Measurements from ENCODE around the gene DNAJC3.

Gene DNAJC3, protein sequence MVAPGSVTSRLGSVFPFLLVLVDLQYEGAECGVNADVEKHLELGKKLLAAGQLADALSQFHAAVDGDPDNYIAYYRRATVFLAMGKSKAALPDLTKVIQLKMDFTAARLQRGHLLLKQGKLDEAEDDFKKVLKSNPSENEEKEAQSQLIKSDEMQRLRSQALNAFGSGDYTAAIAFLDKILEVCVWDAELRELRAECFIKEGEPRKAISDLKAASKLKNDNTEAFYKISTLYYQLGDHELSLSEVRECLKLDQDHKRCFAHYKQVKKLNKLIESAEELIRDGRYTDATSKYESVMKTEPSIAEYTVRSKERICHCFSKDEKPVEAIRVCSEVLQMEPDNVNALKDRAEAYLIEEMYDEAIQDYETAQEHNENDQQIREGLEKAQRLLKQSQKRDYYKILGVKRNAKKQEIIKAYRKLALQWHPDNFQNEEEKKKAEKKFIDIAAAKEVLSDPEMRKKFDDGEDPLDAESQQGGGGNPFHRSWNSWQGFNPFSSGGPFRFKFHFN

DNA sequence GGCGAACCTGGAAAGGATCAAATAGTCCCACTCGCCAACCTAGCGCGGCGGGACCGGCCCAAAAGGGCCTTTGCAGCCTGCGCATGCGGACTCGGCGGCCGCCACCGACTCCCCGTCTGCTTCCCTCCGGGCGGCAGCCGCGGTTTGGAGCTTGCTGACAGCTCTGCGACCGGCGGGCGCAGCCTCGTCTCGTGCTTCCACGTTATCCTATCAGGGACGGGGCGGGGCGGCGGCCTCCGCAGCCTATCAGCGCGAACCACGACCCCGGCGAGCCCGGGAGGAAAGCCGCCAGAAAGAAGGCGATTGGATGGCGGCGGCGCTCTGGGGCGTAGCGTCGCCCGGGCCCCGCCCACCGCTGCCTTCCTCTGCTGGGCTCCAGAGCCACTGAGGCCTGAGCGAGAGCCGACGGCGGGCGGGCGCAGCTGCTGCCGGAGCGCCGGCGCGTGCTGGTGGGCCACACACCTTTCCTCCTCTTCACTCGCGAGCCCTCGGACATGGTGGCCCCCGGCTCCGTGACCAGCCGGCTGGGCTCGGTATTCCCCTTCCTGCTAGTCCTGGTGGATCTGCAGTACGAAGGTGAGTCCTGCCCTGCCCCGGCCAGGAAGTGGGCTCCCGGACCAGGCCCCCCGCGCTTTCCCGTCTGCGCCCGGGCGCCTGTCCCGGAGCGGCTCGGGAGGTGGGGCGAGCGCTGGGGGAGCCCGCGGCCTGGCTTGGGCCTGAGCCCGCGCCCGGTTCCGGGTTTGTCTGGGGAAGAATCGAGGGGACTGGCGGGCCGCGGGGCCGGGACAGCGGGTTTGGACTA lies at the start of gene DNAJC3:
Gene DNAJC3 (plus strand): TSS at position 378 of the 802 bp plus-strand sequence. CDS start 117 bp downstream, at position 495.
- in situ Hi-C loops (cut with HindIII; ENCODE audit: low pct_ligation_motif_present, low pct_unique_long_range_greater_than_20kb, low sequenced_read_pairs) = no loop called here
- DNase-seq = peak; percentile 94

DNA sequence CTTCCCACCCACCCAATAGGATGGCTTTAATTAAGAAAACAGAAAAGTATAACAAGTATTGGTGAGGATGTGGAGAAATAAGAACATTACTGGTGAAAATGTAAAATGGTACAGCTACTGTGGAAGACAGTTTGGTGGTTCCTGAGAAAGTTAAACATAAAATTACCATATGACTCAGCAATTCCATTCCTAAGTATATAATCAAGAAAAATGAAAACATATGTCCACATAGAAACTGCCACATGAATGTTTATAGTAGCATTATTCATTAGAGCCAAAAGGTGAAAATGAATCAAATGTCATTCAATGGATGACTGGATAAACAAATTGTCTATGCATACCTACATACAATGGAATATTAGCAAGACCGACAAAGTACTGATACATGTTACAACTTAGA lies 49.3 kb upstream of the DNAJC3 start:
- no peak for DNase-seq
- in situ Hi-C loops (cut with HindIII; ENCODE audit: low pct_ligation_motif_present, low pct_unique_long_range_greater_than_20kb, low sequenced_read_pairs) = no loop called here

DNA sequence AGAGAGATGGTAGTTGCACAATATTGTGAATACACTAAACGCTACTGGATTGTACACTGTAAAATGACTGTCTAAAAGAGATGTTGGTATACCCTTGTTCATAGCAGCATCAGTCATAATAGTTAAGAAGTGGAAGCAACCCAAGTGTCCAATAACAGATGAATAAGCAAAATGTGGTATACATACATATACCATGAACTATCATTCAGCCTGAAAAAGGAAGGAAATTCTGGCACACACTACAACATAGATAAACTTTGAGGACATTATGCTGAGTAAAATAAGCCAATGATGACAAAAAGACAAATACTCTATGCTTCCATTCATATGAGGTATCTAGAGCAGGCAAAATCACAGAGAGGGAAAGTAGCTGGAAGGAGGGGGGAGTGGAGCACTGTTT lies 48.5 kb upstream of the DNAJC3 start:
- in situ Hi-C loops (cut with HindIII; ENCODE audit: low pct_ligation_motif_present, low pct_unique_long_range_greater_than_20kb, low sequenced_read_pairs) = no loop called here
- no peak for DNase-seq

DNA sequence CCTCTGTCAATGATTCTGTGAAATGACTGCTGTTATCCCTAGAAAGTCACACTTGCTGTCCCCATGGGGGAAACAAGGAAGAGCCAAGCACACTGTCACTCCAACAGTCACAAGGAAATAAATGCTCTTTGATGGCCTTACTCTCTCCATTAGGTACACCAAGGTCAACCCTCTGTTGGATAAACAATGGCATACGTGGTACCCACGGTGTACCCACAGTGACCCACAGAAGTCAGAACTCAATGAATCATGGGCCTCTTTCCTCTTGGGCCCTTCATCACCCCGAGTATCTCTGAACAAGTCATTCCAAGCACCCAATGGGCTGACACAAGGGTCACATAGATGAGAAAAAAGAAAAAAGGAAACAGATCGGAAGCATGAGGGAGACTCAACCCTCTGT lies 47.9 kb upstream of the DNAJC3 start:
- in situ Hi-C loops (cut with HindIII; ENCODE audit: low pct_ligation_motif_present, low pct_unique_long_range_greater_than_20kb, low sequenced_read_pairs) = no loop called here
- DNase-seq = no peak

DNA sequence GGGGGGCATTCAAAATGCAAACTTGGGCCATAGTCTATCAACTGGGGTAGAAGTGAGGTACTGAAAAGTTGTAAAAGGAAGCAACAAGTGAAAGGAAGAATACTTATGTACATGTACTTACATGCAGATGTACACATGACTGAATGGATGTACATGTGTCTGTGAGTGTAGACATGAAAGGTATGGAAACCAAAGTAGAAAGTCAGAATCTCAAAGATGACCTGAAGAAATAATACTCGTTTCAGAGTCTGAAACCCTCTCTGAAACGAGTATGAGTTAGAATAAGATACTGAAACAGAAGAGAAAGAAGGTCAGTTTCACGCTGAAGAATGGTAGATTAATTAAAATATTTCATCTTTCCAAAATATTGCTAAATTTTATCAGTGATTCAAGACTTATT lies 46.3 kb upstream of the DNAJC3 start:
- in situ Hi-C loops (cut with HindIII; ENCODE audit: low pct_ligation_motif_present, low pct_unique_long_range_greater_than_20kb, low sequenced_read_pairs) = no loop called here
- no peak for DNase-seq

DNA sequence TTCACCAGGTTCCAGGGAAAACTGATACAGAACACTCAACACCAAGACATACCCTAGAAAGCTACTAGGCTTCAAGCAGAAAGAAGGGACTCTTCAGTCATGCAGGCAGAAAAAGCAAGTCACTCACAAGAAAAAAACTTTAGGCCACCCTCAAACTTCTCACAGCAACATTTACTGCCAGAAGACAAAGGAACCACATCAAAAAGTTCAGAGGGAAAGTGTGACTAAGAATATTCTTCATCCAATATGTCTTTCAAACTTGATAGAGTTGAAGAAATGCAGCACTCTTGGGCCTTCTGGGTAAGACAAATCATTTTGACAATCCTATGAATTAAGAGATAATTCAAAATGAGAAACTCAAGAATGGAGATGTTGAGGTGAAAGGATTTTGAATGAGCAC lies 40.1 kb upstream of the DNAJC3 start:
- DNase-seq = no peak
- in situ Hi-C loops (cut with HindIII; ENCODE audit: low pct_ligation_motif_present, low pct_unique_long_range_greater_than_20kb, low sequenced_read_pairs) = no loop called here

DNA sequence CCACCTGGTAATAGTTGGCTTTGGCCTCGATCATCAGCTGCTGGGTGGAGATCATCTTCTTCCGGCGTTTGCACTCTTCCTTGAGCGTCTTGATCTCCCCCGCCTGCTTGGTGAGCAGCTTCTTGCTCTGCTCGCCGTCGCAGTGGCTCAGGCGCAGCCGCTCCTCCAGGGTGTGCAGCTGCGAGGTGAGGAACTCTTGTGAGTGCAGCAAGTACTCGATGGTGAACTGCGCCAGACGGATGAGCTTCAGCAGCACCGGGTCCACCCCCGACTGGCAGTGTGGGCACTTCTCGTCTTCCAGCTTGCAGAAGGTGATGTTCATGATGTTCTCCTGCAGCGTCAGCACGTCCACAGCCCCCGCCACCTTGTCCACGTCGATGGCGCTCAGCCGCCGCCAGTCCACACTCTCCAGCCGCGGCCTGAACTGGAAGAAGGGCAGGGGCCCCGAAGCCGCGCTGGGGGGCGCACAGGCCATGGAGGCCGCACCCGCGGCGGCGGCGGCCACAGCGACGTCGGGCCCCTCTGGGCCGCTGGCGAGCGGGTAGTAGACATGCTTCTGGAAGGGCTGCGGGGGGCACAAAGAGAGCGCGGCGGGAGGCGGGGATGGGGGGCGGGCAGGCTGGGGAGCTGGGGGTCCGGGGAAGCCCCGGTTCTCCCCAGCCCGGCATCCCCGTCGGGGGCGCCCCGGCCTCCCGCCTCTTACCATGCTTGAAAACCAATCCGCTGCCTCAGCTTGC lies 35.5 kb upstream of the DNAJC3 start:
- DNase-seq = no peak
- in situ Hi-C loops (cut with HindIII; ENCODE audit: low pct_ligation_motif_present, low pct_unique_long_range_greater_than_20kb, low sequenced_read_pairs) = no loop called here

DNA sequence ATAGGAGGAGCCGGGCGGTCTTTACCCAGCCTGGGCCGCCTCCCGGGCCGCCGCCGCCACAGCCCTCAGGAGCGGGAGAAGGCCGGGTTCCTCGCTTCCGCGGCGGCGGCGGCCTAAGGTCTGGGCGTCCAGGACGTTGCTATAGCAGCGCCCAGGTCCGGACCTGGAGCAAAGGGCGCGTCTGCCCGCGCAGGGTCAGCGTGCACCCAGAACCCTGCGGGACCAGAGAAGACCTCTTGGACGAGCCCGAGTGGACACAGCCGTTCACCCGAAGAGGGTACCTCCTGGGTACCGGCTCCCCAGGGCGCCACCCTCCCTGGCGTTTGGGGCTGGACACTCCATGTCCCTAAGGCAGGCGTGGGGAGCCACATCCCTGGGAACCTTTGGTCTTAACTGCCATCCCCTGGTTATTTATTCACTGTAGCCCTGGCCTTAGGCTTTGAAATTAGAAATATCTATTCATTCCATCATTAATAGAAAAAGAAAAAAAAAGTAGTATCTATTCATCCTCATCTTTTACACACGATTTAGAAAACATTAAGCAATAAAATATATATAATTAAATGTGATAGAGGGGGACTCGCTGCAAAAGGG lies 34.8 kb upstream of the DNAJC3 start:
- DNase-seq = no peak
- in situ Hi-C loops (cut with HindIII; ENCODE audit: low pct_ligation_motif_present, low pct_unique_long_range_greater_than_20kb, low sequenced_read_pairs) = no loop called here

DNA sequence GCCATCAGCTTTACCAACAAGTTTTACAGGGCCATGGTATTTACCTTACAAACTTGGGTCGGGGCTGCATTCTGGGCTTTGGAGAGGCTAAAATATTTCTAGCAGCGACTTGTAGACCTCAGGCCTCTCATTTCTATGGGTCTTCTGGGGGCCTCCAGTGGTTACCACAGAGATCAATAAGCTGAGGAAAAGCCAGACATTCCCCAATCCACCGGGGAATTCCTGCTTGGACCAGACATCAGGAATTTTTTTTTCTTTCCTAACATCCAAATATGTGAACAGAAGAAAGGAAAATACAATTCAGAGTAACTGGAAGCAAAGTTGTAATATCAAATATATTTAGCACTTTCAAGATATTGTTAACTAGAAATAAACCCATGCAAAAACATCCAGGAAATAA lies 33.9 kb upstream of the DNAJC3 start:
- no peak for DNase-seq
- in situ Hi-C loops (cut with HindIII; ENCODE audit: low pct_ligation_motif_present, low pct_unique_long_range_greater_than_20kb, low sequenced_read_pairs) = no loop called here

DNA sequence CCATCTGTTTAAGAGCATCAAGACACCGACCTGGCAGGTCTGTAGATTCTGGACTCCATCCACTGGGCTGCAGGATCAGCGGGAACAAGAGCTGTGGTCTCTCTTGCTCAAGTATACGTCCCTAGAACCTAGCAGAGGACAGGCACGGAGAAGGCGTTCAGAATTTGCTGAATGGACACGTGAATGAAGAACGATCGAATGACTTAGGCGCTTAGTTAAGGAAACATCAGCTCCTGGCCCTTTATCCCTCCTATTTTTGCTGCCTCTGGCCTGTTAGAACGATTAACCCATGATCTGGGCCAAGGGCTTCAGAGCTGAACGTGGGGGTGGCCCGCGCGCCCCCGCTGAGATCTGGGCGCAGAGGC lies 33.4 kb upstream of the DNAJC3 start:
- no peak for DNase-seq
- in situ Hi-C loops (cut with HindIII; ENCODE audit: low pct_ligation_motif_present, low pct_unique_long_range_greater_than_20kb, low sequenced_read_pairs) = no loop called here

DNA sequence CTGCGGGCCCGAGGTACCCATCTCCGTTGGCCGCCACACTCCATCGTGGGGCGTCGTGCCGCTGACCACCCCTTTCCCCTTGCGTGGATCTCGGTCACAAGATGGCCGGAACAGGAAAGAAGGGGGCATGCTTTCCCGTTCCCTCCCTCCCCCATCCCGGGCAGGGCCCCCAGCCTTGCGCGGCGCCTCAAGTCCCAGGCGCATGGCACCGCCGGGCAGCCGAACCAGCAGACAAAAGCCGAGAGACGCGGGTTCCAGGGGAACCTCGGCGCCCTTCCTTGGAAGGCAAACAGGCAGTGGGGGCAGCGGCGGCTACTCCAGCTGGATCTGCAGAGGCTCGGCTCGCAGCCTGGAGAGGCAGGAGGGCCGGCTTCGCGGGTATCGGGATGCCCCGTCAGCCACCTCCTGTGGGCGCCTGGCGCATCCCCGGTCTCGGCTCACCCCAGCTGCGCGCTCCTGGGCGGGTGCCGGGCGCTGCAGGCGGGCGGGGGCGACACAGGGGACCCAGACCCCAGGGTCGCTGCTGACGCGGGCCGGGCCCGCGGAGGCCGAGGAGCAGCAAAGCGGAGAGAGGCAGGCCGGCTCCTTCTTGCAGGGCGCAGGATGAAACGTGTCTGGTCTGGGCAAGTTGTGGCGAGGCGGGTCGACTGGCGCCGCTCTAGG lies 32.9 kb upstream of the DNAJC3 start:
- DNase-seq = no peak
- in situ Hi-C loops (cut with HindIII; ENCODE audit: low pct_ligation_motif_present, low pct_unique_long_range_greater_than_20kb, low sequenced_read_pairs) = no loop called here

DNA sequence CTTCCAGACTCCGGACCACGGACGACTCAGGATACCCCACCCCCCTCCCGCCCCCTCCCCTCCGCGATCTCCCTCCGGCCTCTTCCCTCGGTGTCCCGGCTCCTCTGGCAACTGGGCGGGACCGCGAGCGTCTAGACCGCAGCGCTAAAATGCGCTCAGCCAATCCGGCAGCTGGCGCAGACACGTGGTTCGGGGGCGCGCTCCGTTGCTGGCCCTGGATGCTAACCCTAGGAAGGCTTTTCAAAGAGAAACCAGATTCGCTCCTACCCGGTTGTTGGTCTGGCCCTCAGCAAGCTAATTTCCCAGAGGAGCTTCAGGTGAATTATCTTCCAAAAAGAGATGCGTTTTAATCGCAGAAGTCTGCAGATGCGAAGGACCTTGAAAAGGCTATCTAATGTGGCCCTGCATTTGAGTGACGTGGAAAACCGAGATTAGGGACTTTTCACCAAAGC lies 32.3 kb upstream of the DNAJC3 start, which contains the start of gene DZIP1:
Gene DZIP1 (minus strand): TSS at position 106 of the 452 bp plus-strand sequence. CDS start 2,677 bp downstream, outside the sequence.
- no peak for DNase-seq
- in situ Hi-C loops (cut with HindIII; ENCODE audit: low pct_ligation_motif_present, low pct_unique_long_range_greater_than_20kb, low sequenced_read_pairs) = no loop called here

DNA sequence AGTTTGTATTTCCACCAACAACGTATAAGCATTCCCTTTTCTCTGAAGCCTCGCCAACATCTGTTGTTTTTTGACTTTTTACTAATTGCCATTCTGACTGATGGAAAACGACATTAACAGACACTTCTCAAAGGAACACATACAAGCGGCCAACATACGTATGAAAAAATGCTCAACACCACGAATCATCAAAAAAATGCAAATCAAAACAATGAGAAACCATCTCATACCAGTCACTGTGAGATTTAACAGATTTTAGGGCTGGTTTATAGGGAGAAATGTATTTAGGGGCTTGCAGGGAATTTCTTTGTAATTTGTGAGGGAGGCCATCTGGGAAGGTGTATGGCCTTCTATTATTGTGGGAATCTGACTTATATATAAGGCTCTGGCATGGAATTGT lies 29.6 kb upstream of the DNAJC3 start:
- DNase-seq = no peak
- in situ Hi-C loops (cut with HindIII; ENCODE audit: low pct_ligation_motif_present, low pct_unique_long_range_greater_than_20kb, low sequenced_read_pairs) = no loop called here

DNA sequence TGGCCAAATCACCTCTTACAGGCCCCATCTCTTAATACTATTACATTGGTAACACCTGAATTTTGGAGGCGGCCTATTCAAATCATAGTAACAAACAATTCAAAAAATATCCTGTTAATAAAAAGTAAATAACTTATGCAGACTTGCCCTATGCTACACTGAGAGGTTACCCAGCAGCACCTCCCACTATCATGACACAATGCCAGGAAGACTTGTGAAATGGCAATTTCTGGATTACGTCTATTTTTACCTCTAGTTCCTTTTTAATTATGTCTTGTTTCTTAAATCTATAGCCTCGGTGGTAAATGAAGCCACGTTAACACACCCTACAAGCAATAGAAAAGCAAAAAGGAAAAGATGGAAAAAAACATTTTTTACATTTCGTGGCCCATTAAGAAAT lies 26.2 kb upstream of the DNAJC3 start:
- no peak for DNase-seq

DNA sequence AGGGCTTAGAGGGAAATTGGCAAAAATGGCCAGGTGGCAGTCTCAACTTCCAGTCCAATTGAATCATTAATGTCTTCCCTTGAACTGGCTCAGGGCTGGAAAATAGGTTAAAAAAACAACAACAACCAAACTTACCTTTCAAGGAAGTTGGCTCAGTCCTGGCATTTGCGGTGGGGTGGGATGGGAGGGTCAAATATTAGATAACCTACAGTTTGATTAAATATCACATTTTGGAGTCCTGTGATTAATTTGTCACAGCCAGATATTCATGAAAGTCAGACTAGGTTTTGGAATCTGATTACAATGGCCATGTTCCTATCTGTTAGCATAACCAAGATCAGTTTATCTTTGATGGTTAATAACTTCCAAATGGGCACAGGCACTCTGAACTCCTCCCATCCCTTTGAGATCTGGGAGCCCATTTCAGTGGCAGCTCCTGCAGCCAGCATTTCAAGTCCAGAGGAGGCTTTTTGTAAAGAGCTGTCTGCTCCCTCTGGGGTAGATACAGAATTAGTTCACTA lies 24.6 kb upstream of the DNAJC3 start:
- in situ Hi-C loops (cut with HindIII; ENCODE audit: low pct_ligation_motif_present, low pct_unique_long_range_greater_than_20kb, low sequenced_read_pairs) = no loop called here
- DNase-seq = no peak

More for the DNA sequence above, 26.2 kb upstream of the DNAJC3 start:
- in situ Hi-C loops (cut with HindIII; ENCODE audit: low pct_ligation_motif_present, low pct_unique_long_range_greater_than_20kb, low sequenced_read_pairs) = no loop called here

DNA sequence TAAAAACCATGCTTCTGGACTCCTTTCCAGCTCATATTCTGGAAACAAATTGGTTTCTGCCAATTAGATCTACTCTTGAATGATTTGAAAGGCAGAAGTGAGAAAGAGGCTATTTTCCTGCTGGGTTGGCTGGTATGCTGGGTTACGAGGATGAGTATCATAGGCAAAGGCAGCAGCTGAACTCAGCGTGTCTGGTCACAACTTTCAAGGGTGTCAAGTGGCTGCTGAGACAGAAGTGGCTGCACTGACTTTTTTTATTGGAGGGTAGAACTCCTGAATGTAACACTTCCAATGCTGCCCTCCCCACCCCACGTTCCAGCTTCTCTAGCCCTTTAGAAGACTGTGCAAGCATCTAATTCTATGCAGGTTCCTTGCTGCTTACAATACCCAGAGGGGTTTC lies 24.1 kb upstream of the DNAJC3 start:
- in situ Hi-C loops (cut with HindIII; ENCODE audit: low pct_ligation_motif_present, low pct_unique_long_range_greater_than_20kb, low sequenced_read_pairs) = no loop called here
- no peak for DNase-seq

DNA sequence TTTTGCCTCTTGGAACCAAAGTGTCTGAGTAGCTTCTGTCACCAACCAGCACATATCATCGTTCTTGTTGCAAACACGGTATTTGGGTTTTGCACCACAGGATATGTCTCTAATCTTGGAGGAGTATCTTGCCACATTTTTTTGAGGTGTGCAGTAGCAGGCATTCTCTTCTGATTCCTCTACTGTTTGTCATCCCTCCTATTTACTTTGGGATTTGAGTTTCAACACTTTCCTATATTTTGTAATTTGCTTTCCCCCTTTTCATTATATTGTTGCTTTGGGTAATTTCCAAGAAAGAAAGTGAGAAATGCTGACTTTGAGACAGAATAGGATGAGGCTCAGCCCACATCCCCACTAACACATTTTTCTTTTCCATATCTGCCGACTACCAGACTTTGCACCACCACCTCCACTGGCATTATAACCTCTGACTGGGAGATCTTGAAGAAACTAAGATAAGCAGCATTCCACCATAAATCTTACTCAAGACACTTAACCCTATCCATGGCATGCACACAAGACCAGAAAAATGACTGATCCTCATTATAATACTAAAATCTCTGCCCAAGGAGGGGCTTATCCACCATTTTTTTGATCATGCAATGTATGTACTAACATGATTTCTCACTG lies 20.4 kb upstream of the DNAJC3 start:
- DNase-seq = no peak
- in situ Hi-C loops (cut with HindIII; ENCODE audit: low pct_ligation_motif_present, low pct_unique_long_range_greater_than_20kb, low sequenced_read_pairs) = no loop called here

All from ACHN (cell line).